ENCODE data around the gene MAOA.
A peak's percentile ranks its signal among the peaks of the same experiment; 100 is the strongest.
"Not testable (repeated sequence)": the region's sequence is repeated elsewhere in the genome, so short reads cannot be mapped to it uniquely, and the experiment has no call there.

The MAOA gene

GRCh38 chrX:43718546-43718945, 62.4 kb downstream of the MAOA start:
- DNase-seq: peak; percentile 57

GRCh38 chrX:43718956-43719355, 62.9 kb downstream of the MAOA start:
- peak; percentile 57 for DNase-seq

- no peak for DNase-seq
Measured at GRCh38 chrX:43720082-43720481, 64.0 kb downstream of the MAOA start.

GRCh38 chrX:43720961-43721360, 64.9 kb downstream of the MAOA start:
- DNase-seq: no peak

GRCh38 chrX:43725227-43725626, 69.1 kb downstream of the MAOA start:
- DNase-seq: not testable (repeated sequence)

GRCh38 chrX:43727254-43727653, 71.2 kb downstream of the MAOA start:
- DNase-seq: not testable (repeated sequence)

- DNase-seq: no peak
Measured at GRCh38 chrX:43728002-43728401, 71.9 kb downstream of the MAOA start.

- no peak for DNase-seq
Measured at GRCh38 chrX:43728966-43729365, 72.9 kb downstream of the MAOA start.

- DNase-seq: no peak
Measured at GRCh38 chrX:43731086-43731485, 75.0 kb downstream of the MAOA start.

GRCh38 chrX:43733699-43734098, 77.6 kb downstream of the MAOA start:
- DNase-seq: no peak

- no peak for DNase-seq
Measured at GRCh38 chrX:43734444-43734843, 78.3 kb downstream of the MAOA start.

- DNase-seq: no peak
Measured at GRCh38 chrX:43735534-43735933, 79.4 kb downstream of the MAOA start.

- DNase-seq: no peak
Measured at GRCh38 chrX:43735957-43736356, 79.9 kb downstream of the MAOA start.

- no peak for DNase-seq
Measured at GRCh38 chrX:43741843-43742573, 85.9 kb downstream of the MAOA start.

- DNase-seq: no peak
Measured at GRCh38 chrX:43743100-43743822, 87.2 kb downstream of the MAOA start.

GRCh38 chrX:43744284-43744683, 88.2 kb downstream of the MAOA start:
- DNase-seq: no peak

GRCh38 chrX:43745938-43746721, 90.0 kb downstream of the MAOA start:
- no peak for DNase-seq

- no peak for DNase-seq
Measured at GRCh38 chrX:43747476-43747875, 91.4 kb downstream of the MAOA start.

GRCh38 chrX:43750248-43750676, 94.2 kb downstream of the MAOA start:
- peak; percentile 14 for DNase-seq

- DNase-seq: no peak
Measured at GRCh38 chrX:43753637-43754036, 97.5 kb downstream of the MAOA start.

- no peak for DNase-seq
Measured at GRCh38 chrX:43756076-43756475, 100.0 kb downstream of the MAOA start.

GRCh38 chrX:43758044-43758443, 101.9 kb downstream of the MAOA start:
- DNase-seq: no peak

GRCh38 chrX:43785930-43786591, 130.0 kb downstream of the MAOA start:
- no peak for DNase-seq
